Measurements from ENCODE around the gene SLC13A5. TPM values are rescaled to one million over a fixed set of nuclear protein-coding genes. Genes with fewer than 3 reads are reported as not detected.

The SLC13A5 gene
- total RNA-seq, 1 experiment from 2014 or later = 0.92 TPM

- Histone ChIP-seq H3K79me2 (ENCODE audit: low read depth) (no peaks in the 10 kb centered on the region), H3K4me1 (replicated peaks; ENCODE audit: insufficient read depth) (no peaks in the 10 kb centered on the region), H3K4me3 (no peak overlapping the region), H3K9me2 (ENCODE audit: insufficient read depth) (no peaks in the 10 kb centered on the region), H3K4me2 (no peak overlapping the region), H3K36me3 (ENCODE audit: low read depth) (no peaks in the 10 kb centered on the region), H2AFZ (no peak overlapping the region), H3K9me3 (ENCODE audit: insufficient read depth, low read depth) (no peaks in the 10 kb centered on the region), H3K27me3 (ENCODE audit: insufficient read depth, low read depth) (no peaks in the 10 kb centered on the region), H3F3A (ENCODE audit: insufficient read depth, low read depth) (no peaks in the 10 kb centered on the region), H4K20me1 (ENCODE audit: insufficient read depth) (no peaks in the 10 kb centered on the region), H3K27ac (no peak overlapping the region)
- no peak for DNase-seq
- no TSS peak for BruUV-seq (replicated peaks)
- ChIA-PET CTCF (no interaction called here), POLR2A (ENCODE audit: unreplicated experiment) (no interaction called here)
- TF ChIP-seq, protein P1, sequence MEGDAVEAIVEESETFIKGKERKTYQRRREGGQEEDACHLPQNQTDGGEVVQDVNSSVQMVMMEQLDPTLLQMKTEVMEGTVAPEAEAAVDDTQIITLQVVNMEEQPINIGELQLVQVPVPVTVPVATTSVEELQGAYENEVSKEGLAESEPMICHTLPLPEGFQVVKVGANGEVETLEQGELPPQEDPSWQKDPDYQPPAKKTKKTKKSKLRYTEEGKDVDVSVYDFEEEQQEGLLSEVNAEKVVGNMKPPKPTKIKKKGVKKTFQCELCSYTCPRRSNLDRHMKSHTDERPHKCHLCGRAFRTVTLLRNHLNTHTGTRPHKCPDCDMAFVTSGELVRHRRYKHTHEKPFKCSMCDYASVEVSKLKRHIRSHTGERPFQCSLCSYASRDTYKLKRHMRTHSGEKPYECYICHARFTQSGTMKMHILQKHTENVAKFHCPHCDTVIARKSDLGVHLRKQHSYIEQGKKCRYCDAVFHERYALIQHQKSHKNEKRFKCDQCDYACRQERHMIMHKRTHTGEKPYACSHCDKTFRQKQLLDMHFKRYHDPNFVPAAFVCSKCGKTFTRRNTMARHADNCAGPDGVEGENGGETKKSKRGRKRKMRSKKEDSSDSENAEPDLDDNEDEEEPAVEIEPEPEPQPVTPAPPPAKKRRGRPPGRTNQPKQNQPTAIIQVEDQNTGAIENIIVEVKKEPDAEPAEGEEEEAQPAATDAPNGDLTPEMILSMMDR (conservative IDR thresholded peaks at IDR 0.05) = no peak
- no peak for TF ChIP-seq EZH2 (IDR thresholded peaks at IDR 0.05; ENCODE audit: low read depth)
- intact Hi-C loops (cut with micrococcal nuclease; ENCODE audit: unreplicated experiment) = no loop called here
Measured at GRCh38 chr17:6681176-6681575, 32.0 kb downstream of the SLC13A5 start.

GRCh38 chr17:6679241-6679640 lies 33.9 kb downstream of the SLC13A5 start:
- Histone ChIP-seq H3K9me2 (ENCODE audit: insufficient read depth) (no peaks in the 10 kb centered on the region), H4K20me1 (ENCODE audit: insufficient read depth) (no peaks in the 10 kb centered on the region), H3F3A (ENCODE audit: insufficient read depth, low read depth) (no peaks in the 10 kb centered on the region), H3K27me3 (ENCODE audit: insufficient read depth, low read depth) (no peaks in the 10 kb centered on the region), H3K4me1 (replicated peaks; ENCODE audit: insufficient read depth) (no peaks in the 10 kb centered on the region), H3K4me2 (no peak overlapping the region), H3K79me2 (ENCODE audit: low read depth) (no peaks in the 10 kb centered on the region), H3K27ac (no peak overlapping the region), H3K9me3 (ENCODE audit: insufficient read depth, low read depth) (no peaks in the 10 kb centered on the region), H3K36me3 (ENCODE audit: low read depth) (no peaks in the 10 kb centered on the region), H2AFZ (no peak overlapping the region), H3K4me3 (no peak overlapping the region)
- intact Hi-C loops (cut with micrococcal nuclease; ENCODE audit: unreplicated experiment) = no loop called here
- TF ChIP-seq, protein P1 (conservative IDR thresholded peaks at IDR 0.05) = no peak
- no peak for TF ChIP-seq EZH2 (IDR thresholded peaks at IDR 0.05; ENCODE audit: low read depth)
- BruUV-seq (replicated peaks) = no TSS peak
- ChIA-PET CTCF (no interaction called here), POLR2A (ENCODE audit: unreplicated experiment) (interaction anchor here (0.7 kb wide), 1 partner anchor 163 kb away, joined by 15 read pairs; no protein-coding TSS in a partner anchor)
- no peak for DNase-seq

DNA sequence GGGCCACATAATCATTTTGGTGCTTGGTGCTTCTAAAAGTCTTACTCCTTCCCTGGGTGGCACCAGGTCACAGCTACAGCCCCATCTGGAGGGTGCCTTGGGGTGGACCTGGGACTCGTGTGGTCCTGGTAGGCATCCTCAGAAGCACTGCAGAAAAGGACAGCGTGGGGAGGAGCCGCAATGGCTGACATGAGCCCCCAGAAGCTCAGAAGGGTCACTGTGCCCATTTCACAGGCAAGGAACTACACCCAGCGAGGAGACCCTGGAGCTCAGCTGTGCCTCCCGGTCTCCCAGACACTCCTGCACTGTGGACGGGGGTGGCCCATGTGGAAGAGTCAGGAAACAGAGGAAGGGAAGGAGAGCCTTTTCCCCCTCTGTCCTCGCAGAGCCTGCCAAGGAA lies 35.2 kb downstream of the SLC13A5 start:
- Histone ChIP-seq H3K79me2 (ENCODE audit: low read depth) (no peaks in the 10 kb centered on the region), H2AFZ (no peak overlapping the region), H3K4me2 (no peak overlapping the region), H3K4me1 (replicated peaks; ENCODE audit: insufficient read depth) (no peaks in the 10 kb centered on the region), H3K4me3 (no peak overlapping the region), H3K9me3 (ENCODE audit: insufficient read depth, low read depth) (no peaks in the 10 kb centered on the region), H3K27ac (no peak overlapping the region), H3F3A (ENCODE audit: insufficient read depth, low read depth) (no peaks in the 10 kb centered on the region), H3K9me2 (ENCODE audit: insufficient read depth) (no peaks in the 10 kb centered on the region), H4K20me1 (ENCODE audit: insufficient read depth) (no peaks in the 10 kb centered on the region), H3K36me3 (ENCODE audit: low read depth) (no peaks in the 10 kb centered on the region), H3K27me3 (ENCODE audit: insufficient read depth, low read depth) (no peaks in the 10 kb centered on the region)
- no TSS peak for BruUV-seq (replicated peaks)
- POLR2A ChIA-PET (ENCODE audit: unreplicated experiment) = no interaction called here
- intact Hi-C loops (cut with micrococcal nuclease; ENCODE audit: unreplicated experiment) = no loop called here
- DNase-seq = no peak
- CTCF ChIA-PET = no interaction called here
- no peak for TF ChIP-seq EZH2 (IDR thresholded peaks at IDR 0.05; ENCODE audit: low read depth)
- TF ChIP-seq, protein P1 (conservative IDR thresholded peaks at IDR 0.05) = no peak
